SK-N-SH treated with all-trans-retinoic acid at 6 μM for 48 hours (cell line): ENCODE data around the gene INSL3.

Experiments
- ATAC-seq: fragments of 200-7000 bp; cut with Tn5 transposase; 3 replicates; pipeline ENCODE4 v1.9.1; 2020; ENCODE audit warnings: mild to moderate bottlenecking, moderate library complexity
- ARNTL ChIP-seq: fragments of 450-650 bp; formaldehyde crosslinking; IDR thresholded peaks from 2 replicates; pipeline ENCODE4 v1.5.0; 2020; ENCODE audit warnings: low read depth, mild to moderate bottlenecking, moderate library complexity, borderline replicate concordance
- BACH2 ChIP-seq: fragments of 250-450 bp; sonication (Bioruptor Pico); IDR thresholded peaks from 2 replicates; pipeline ENCODE4 v1.9.0; 2021; ENCODE audit warnings: mild to moderate bottlenecking, borderline replicate concordance
- CSDC2 ChIP-seq: fragments of 250-450 bp; sonication (Bioruptor Pico); IDR thresholded peaks from 2 replicates; pipeline ENCODE4 v1.5.0; 2020; ENCODE audit warnings: mild to moderate bottlenecking, moderate library complexity
- CSRNP3 ChIP-seq: fragments of 250-450 bp; sonication (Bioruptor Pico); IDR thresholded peaks from 2 replicates; pipeline ENCODE4 v1.5.1; 2021; ENCODE audit warnings: mild to moderate bottlenecking, moderate library complexity
- ESRRG ChIP-seq: fragments of 250-450 bp; sonication (Bioruptor Pico); IDR thresholded peaks from 2 replicates; pipeline ENCODE4 v1.6.1; 2021; ENCODE audit warnings: mild to moderate bottlenecking
- GLIS3 ChIP-seq: fragments of 250-450 bp; sonication (Bioruptor Pico); IDR thresholded peaks from 2 replicates; pipeline ENCODE4 v1.5.0; 2020; ENCODE audit warnings: mild to moderate bottlenecking, moderate library complexity
- ISL1 ChIP-seq: fragments of 250-450 bp; sonication (Bioruptor Pico); IDR thresholded peaks from 2 replicates; pipeline ENCODE4 v2.1.2; 2022; ENCODE audit warnings: mild to moderate bottlenecking, moderate library complexity
- OSR1 ChIP-seq: fragments of 250-450 bp; sonication (Bioruptor Pico); IDR thresholded peaks from 2 replicates; pipeline ENCODE4 v1.8.0; 2022; ENCODE audit warnings: moderate library complexity, mild to moderate bottlenecking, inconsistent platforms
- PATZ1 ChIP-seq: fragments of 250-450 bp; sonication (Bioruptor Pico); IDR thresholded peaks from 2 replicates; pipeline ENCODE4 v1.8.0; 2020; ENCODE audit warnings: mild to moderate bottlenecking, moderate library complexity, borderline replicate concordance
- POU6F1 ChIP-seq: fragments of 250-450 bp; sonication (Bioruptor Pico); IDR thresholded peaks from 2 replicates; pipeline ENCODE4 v1.8.0; 2021; ENCODE audit warnings: low read depth, mild to moderate bottlenecking, moderate library complexity, borderline replicate concordance
- PPARA ChIP-seq: fragments of 250-450 bp; sonication (Bioruptor Pico); IDR thresholded peaks from 2 replicates; pipeline ENCODE4 v1.5.0; 2020; ENCODE audit warnings: mild to moderate bottlenecking, borderline replicate concordance
- RARB ChIP-seq: fragments of 250-450 bp; sonication (Bioruptor Pico); IDR thresholded peaks from 2 replicates; pipeline ENCODE4 v1.8.0; 2021; ENCODE audit warnings: mild to moderate bottlenecking, moderate library complexity
- SNAI2 ChIP-seq: fragments of 250-450 bp; sonication (Bioruptor Pico); IDR thresholded peaks from 2 replicates; pipeline ENCODE4 v1.5.0; 2020; ENCODE audit warnings: mild to moderate bottlenecking, moderate library complexity
- TCF4 ChIP-seq: fragments of 250-450 bp; sonication (Bioruptor Pico); IDR thresholded peaks from 2 replicates; pipeline ENCODE4 v1.8.0; 2021; ENCODE audit warnings: mild to moderate bottlenecking, moderate library complexity, borderline replicate concordance
- TOX ChIP-seq: fragments of 250-450 bp; sonication (Bioruptor Pico); IDR thresholded peaks from 2 replicates; pipeline ENCODE4 v1.8.0; 2021; ENCODE audit warnings: mild to moderate bottlenecking, moderate library complexity, borderline replicate concordance
- TSHZ2 ChIP-seq: fragments of 250-450 bp; sonication (Bioruptor Pico); IDR thresholded peaks from 2 replicates; pipeline ENCODE4 v1.5.0; 2020; ENCODE audit warnings: mild to moderate bottlenecking, moderate library complexity
- ZC3H10 ChIP-seq: fragments of 250-450 bp; sonication (Bioruptor Pico); IDR thresholded peaks from 2 replicates; pipeline ENCODE4 v1.5.1; 2021; ENCODE audit warnings: mild to moderate bottlenecking, moderate library complexity
- ZFP3 ChIP-seq: fragments of 250-450 bp; sonication (Bioruptor Pico); IDR thresholded peaks from 2 replicates; pipeline ENCODE4 v1.5.0; 2020; ENCODE audit warnings: mild to moderate bottlenecking, moderate library complexity
- ZNF565 ChIP-seq: fragments of 450-650 bp; formaldehyde crosslinking; conservative IDR thresholded peaks from 2 replicates; pipeline ENCODE4 v1.5.0; 2020; ENCODE audit warnings: low read depth, mild to moderate bottlenecking, moderate library complexity
- ZNF70 ChIP-seq: fragments of 450-650 bp; formaldehyde crosslinking; IDR thresholded peaks from 2 replicates; pipeline ENCODE4 v1.5.0; 2020; ENCODE audit warnings: mild to moderate bottlenecking, moderate library complexity
- ZNF8 ChIP-seq: fragments of 450-650 bp; formaldehyde crosslinking; IDR thresholded peaks from 2 replicates; pipeline ENCODE4 v1.5.0; 2020; ENCODE audit warnings: mild to moderate bottlenecking, moderate library complexity
- TF ChIP-seq, protein P1 (sequence below): fragments of 250-450 bp; sonication (Bioruptor Pico); IDR thresholded peaks from 2 replicates; pipeline ENCODE4 v1.5.1; 2020; ENCODE audit warnings: low read depth, mild to moderate bottlenecking, moderate library complexity

Gene INSL3

DNA sequence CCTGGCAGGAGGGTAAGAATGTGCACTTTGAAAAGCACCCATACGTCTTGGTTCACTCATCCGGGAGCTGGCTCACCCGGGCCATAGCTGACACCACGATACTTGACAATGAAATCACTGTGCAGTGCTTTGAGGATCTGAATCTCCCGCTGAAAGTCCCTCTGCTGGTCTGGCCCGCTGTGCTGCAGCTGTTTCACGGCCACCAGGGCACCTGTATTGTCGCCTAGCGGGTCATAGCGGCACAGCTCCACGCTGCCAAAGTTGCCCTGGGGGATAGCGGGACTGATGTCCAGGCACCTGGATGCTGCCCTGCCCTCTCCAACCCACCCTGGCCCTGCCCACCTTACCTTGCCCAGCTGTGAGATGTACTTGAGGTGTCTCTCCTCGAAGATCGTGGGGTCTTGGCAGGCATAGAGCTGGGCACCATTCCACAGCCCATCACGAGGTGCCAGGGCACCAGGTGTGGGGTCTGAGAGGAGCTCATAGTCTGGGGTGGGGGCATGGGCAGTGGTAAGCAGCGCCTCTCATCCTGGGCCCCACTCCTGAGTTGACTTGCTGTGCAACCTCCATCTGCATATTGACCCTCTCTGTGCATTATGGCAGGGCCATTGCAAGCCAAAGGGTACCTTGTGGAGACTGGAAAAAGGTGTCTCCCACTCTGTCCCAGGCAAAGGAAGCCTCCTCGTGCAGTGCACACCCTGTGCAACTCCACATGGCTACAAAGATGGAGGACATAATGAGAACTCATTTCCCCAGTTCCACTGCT is 11.3 kb upstream of the INSL3 start:
- ATAC-seq, result no peak
- no peak for TF ChIP-seq ISL1 (CRISPR knock-in tag)
- TF ChIP-seq ZC3H10, result no peak
- no peak for TF ChIP-seq PPARA
- no peak for TF ChIP-seq OSR1 (CRISPR knock-in tag)
- no peak for TF ChIP-seq TCF4 (CRISPR knock-in tag)
- no peak for TF ChIP-seq TSHZ2
- no peak for TF ChIP-seq SNAI2 (CRISPR knock-in tag)
- TF ChIP-seq CSDC2 (CRISPR knock-in tag), result no peak
- no peak for TF ChIP-seq RARB (CRISPR knock-in tag)
- no peak for TF ChIP-seq ZFP3 (CRISPR knock-in tag)
- TF ChIP-seq ZNF70, result no peak
- no peak for TF ChIP-seq GLIS3 (CRISPR knock-in tag)
- no peak for TF ChIP-seq ARNTL (CRISPR knock-in tag)
- TF ChIP-seq ZNF8 (CRISPR knock-in tag), result no peak
- TF ChIP-seq ESRRG (CRISPR knock-in tag), result no peak
- TF ChIP-seq, protein P1, sequence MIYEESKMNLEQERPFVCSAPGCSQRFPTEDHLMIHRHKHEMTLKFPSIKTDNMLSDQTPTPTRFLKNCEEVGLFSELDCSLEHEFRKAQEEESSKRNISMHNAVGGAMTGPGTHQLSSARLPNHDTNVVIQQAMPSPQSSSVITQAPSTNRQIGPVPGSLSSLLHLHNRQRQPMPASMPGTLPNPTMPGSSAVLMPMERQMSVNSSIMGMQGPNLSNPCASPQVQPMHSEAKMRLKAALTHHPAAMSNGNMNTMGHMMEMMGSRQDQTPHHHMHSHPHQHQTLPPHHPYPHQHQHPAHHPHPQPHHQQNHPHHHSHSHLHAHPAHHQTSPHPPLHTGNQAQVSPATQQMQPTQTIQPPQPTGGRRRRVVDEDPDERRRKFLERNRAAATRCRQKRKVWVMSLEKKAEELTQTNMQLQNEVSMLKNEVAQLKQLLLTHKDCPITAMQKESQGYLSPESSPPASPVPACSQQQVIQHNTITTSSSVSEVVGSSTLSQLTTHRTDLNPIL (CRISPR knock-in tag), result no peak
- TF ChIP-seq ZNF565 (CRISPR knock-in tag), result no peak

GRCh38 chr19:17831419-17831888 is 10.1 kb upstream of the INSL3 start:
- TF ChIP-seq TOX (no peak), GLIS3 (CRISPR knock-in tag) (no peak), TCF4 (CRISPR knock-in tag) (no peak), OSR1 (CRISPR knock-in tag) (no peak), ZNF70 (no peak), PATZ1 (no peak), ESRRG (CRISPR knock-in tag) (no peak), PPARA (no peak), ARNTL (CRISPR knock-in tag) (no peak), CSRNP3 (CRISPR knock-in tag) (no peak), CSDC2 (CRISPR knock-in tag) (no peak), POU6F1 (CRISPR knock-in tag) (no peak), TSHZ2 (no peak), SNAI2 (CRISPR knock-in tag) (no peak), RARB (CRISPR knock-in tag) (no peak), ISL1 (CRISPR knock-in tag) (no peak), ZFP3 (CRISPR knock-in tag) (no peak), ZNF8 (CRISPR knock-in tag) (no peak), BACH2 (no peak), ZNF565 (CRISPR knock-in tag) (no peak)
- ATAC-seq, result no peak
